HEK293 (cell line): ENCODE data around the gene ZNF529.

ENCODE experiments used
- GFI1B ChIP-seq: fragments of 450-650 bp; formaldehyde crosslinking; IDR thresholded peaks from 2 replicates; pipeline ENCODE4 v1.5.1; 2016; ENCODE audit warnings: missing biosample characterization, missing genetic modification characterization
- INSM2 ChIP-seq: fragments of 450-650 bp; formaldehyde crosslinking; IDR thresholded peaks from 2 replicates; pipeline ENCODE4 v1.5.1; 2016; ENCODE audit warnings: missing biosample characterization, missing genetic modification characterization
- KLF16 ChIP-seq: fragments of 450-650 bp; formaldehyde crosslinking; IDR thresholded peaks from 2 replicates; pipeline ENCODE4 v1.5.1; 2017; ENCODE audit warnings: missing biosample characterization, missing genetic modification characterization
- MZF1 ChIP-seq: fragments of 450-650 bp; formaldehyde crosslinking; IDR thresholded peaks from 2 replicates; pipeline ENCODE4 v1.5.1; 2017; ENCODE audit warnings: missing biosample characterization, missing genetic modification characterization, borderline replicate concordance
- PRDM6 ChIP-seq: fragments of 450-650 bp; formaldehyde crosslinking; IDR thresholded peaks from 2 replicates; pipeline ENCODE4 v1.5.1; 2017; ENCODE audit warnings: missing biosample characterization, missing genetic modification characterization
- SP3 ChIP-seq: fragments of 450-650 bp; formaldehyde crosslinking; IDR thresholded peaks from 2 replicates; pipeline ENCODE4 v1.5.1; 2016; ENCODE audit warnings: missing biosample characterization, missing genetic modification characterization
- ZNF112 ChIP-seq: fragments of 450-650 bp; formaldehyde crosslinking; IDR thresholded peaks from 2 replicates; pipeline ENCODE4 v1.5.0; 2017; ENCODE audit warnings: missing biosample characterization, missing genetic modification characterization
- ZNF114 ChIP-seq: fragments of 450-650 bp; formaldehyde crosslinking; IDR thresholded peaks from 2 replicates; pipeline ENCODE4 v1.5.0; 2017; ENCODE audit warnings: missing biosample characterization, missing genetic modification characterization
- ZNF132 ChIP-seq: fragments of 450-650 bp; formaldehyde crosslinking; IDR thresholded peaks from 2 replicates; pipeline ENCODE4 v1.5.1; 2017; ENCODE audit warnings: missing biosample characterization, missing genetic modification characterization, borderline replicate concordance
- ZNF169 ChIP-seq: fragments of 450-650 bp; formaldehyde crosslinking; IDR thresholded peaks from 2 replicates; pipeline ENCODE4 v1.5.1; 2016; ENCODE audit warnings: missing biosample characterization, missing genetic modification characterization
- ZNF18 ChIP-seq: fragments of 450-650 bp; formaldehyde crosslinking; IDR thresholded peaks from 2 replicates; pipeline ENCODE4 v1.5.1; 2016; ENCODE audit warnings: missing biosample characterization, missing genetic modification characterization
- ZNF184 ChIP-seq: fragments of 450-650 bp; IDR thresholded peaks from 2 replicates; pipeline ENCODE4 v1.5.1; 2018; ENCODE audit warnings: missing biosample characterization, mild to moderate bottlenecking, missing genetic modification characterization
- ZNF221 ChIP-seq: fragments of 450-650 bp; formaldehyde crosslinking; IDR thresholded peaks from 2 replicates; pipeline ENCODE4 v1.5.1; 2017; ENCODE audit warnings: missing biosample characterization, missing genetic modification characterization, borderline replicate concordance
- ZNF324 ChIP-seq: fragments of 450-650 bp; formaldehyde crosslinking; IDR thresholded peaks from 2 replicates; pipeline ENCODE4 v1.5.1; 2016; ENCODE audit warnings: missing biosample characterization, missing genetic modification characterization
- ZNF416 ChIP-seq: fragments of 450-650 bp; formaldehyde crosslinking; IDR thresholded peaks from 2 replicates; pipeline ENCODE4 v1.5.1; 2016; ENCODE audit warnings: missing biosample characterization, missing genetic modification characterization
- ZNF426 ChIP-seq: fragments of 450-650 bp; formaldehyde crosslinking; IDR thresholded peaks from 2 replicates; pipeline ENCODE4 v1.5.1; 2017; ENCODE audit warnings: missing biosample characterization, missing genetic modification characterization, mild to moderate bottlenecking, inconsistent platforms, moderate library complexity
- ZNF433 ChIP-seq: fragments of 450-650 bp; formaldehyde crosslinking; IDR thresholded peaks from 2 replicates; pipeline ENCODE4 v1.5.1; 2016; ENCODE audit warnings: missing biosample characterization, missing genetic modification characterization, low read depth
- ZNF521 ChIP-seq: fragments of 450-650 bp; formaldehyde crosslinking; IDR thresholded peaks from 2 replicates; pipeline ENCODE4 v1.5.1; 2017; ENCODE audit warnings: missing biosample characterization, mild to moderate bottlenecking, missing genetic modification characterization
- ZNF561 ChIP-seq: fragments of 450-650 bp; IDR thresholded peaks from 2 replicates; pipeline ENCODE4 v1.5.1; 2018; ENCODE audit warnings: missing biosample characterization, missing genetic modification characterization, borderline replicate concordance
- ZNF600 ChIP-seq: fragments of 450-650 bp; formaldehyde crosslinking; IDR thresholded peaks from 2 replicates; pipeline ENCODE4 v1.5.1; 2016; ENCODE audit warnings: missing biosample characterization, missing genetic modification characterization
- ZNF626 ChIP-seq: fragments of 450-650 bp; sonication (Bioruptor Pico); formaldehyde crosslinking; IDR thresholded peaks from 2 replicates; pipeline ENCODE4 v1.5.1; 2018; ENCODE audit warnings: missing biosample characterization, missing genetic modification characterization, inconsistent platforms
- ZNF629 ChIP-seq: fragments of 450-650 bp; formaldehyde crosslinking; IDR thresholded peaks from 2 replicates; pipeline ENCODE4 v1.5.1; 2017; ENCODE audit warnings: missing biosample characterization, missing genetic modification characterization
- ZNF654 ChIP-seq: fragments of 450-650 bp; formaldehyde crosslinking; IDR thresholded peaks from 2 replicates; pipeline ENCODE4 v1.5.1; 2016; ENCODE audit warnings: low read depth, missing biosample characterization, missing genetic modification characterization
- ZNF658 ChIP-seq: fragments of 450-650 bp; formaldehyde crosslinking; IDR thresholded peaks from 2 replicates; pipeline ENCODE4; 2016; ENCODE audit warnings: missing biosample characterization, missing genetic modification characterization
- ZNF660 ChIP-seq: fragments of 450-650 bp; IDR thresholded peaks from 2 replicates; pipeline ENCODE4 v1.5.1; 2018; ENCODE audit warnings: missing biosample characterization, mild to moderate bottlenecking, missing genetic modification characterization
- ZNF701 ChIP-seq: fragments of 450-650 bp; formaldehyde crosslinking; IDR thresholded peaks from 2 replicates; pipeline ENCODE4 v1.5.1; 2016; ENCODE audit warnings: missing biosample characterization, missing genetic modification characterization
- ZSCAN30 ChIP-seq: fragments of 450-650 bp; IDR thresholded peaks from 2 replicates; pipeline ENCODE4 v1.5.1; 2018; ENCODE audit warnings: missing biosample characterization, mild to moderate bottlenecking, missing genetic modification characterization, moderate library complexity
- TF ChIP-seq, protein P1 (sequence below): fragments of 450-650 bp; formaldehyde crosslinking; IDR thresholded peaks from 2 replicates; pipeline ENCODE4 v1.5.1; 2016; ENCODE audit warnings: missing biosample characterization, missing genetic modification characterization
- TF ChIP-seq, protein P2 (sequence below): fragments of 450-650 bp; formaldehyde crosslinking; IDR thresholded peaks from 2 replicates; pipeline ENCODE4 v1.5.1; 2017; ENCODE audit warnings: missing biosample characterization, missing genetic modification characterization
- TF ChIP-seq, protein P3 (sequence below): fragments of 450-650 bp; formaldehyde crosslinking; IDR thresholded peaks from 2 replicates; pipeline ENCODE4 v1.5.1; 2016; ENCODE audit warnings: missing biosample characterization, missing genetic modification characterization, low read depth

ZNF529 gene

GRCh38 chr19:36547001-36547732, 25.9 kb downstream of the ZNF529 start (continued):
- no peak for TF ChIP-seq PRDM6
- TF ChIP-seq ZNF324 (tag by site-specific recombination), result peak; percentile 52
- TF ChIP-seq ZNF626 (tag by site-specific recombination), result peak; percentile 95
- no peak for TF ChIP-seq GFI1B (tag by site-specific recombination)
- TF ChIP-seq, protein P1, sequence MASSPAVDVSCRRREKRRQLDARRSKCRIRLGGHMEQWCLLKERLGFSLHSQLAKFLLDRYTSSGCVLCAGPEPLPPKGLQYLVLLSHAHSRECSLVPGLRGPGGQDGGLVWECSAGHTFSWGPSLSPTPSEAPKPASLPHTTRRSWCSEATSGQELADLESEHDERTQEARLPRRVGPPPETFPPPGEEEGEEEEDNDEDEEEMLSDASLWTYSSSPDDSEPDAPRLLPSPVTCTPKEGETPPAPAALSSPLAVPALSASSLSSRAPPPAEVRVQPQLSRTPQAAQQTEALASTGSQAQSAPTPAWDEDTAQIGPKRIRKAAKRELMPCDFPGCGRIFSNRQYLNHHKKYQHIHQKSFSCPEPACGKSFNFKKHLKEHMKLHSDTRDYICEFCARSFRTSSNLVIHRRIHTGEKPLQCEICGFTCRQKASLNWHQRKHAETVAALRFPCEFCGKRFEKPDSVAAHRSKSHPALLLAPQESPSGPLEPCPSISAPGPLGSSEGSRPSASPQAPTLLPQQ, result no peak
- TF ChIP-seq ZNF658 (tag by site-specific recombination), result no peak
- TF ChIP-seq ZNF416 (tag by site-specific recombination), result no peak
- no peak for TF ChIP-seq ZNF654
- no peak for TF ChIP-seq SP3
- TF ChIP-seq ZNF221 (tag by site-specific recombination), result no peak
- TF ChIP-seq, protein P2, sequence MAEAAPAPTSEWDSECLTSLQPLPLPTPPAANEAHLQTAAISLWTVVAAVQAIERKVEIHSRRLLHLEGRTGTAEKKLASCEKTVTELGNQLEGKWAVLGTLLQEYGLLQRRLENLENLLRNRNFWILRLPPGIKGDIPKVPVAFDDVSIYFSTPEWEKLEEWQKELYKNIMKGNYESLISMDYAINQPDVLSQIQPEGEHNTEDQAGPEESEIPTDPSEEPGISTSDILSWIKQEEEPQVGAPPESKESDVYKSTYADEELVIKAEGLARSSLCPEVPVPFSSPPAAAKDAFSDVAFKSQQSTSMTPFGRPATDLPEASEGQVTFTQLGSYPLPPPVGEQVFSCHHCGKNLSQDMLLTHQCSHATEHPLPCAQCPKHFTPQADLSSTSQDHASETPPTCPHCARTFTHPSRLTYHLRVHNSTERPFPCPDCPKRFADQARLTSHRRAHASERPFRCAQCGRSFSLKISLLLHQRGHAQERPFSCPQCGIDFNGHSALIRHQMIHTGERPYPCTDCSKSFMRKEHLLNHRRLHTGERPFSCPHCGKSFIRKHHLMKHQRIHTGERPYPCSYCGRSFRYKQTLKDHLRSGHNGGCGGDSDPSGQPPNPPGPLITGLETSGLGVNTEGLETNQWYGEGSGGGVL, result no peak
- TF ChIP-seq ZNF184 (tag by site-specific recombination), result peak; percentile 86
- no peak for TF ChIP-seq ZNF660
- TF ChIP-seq, protein P3, sequence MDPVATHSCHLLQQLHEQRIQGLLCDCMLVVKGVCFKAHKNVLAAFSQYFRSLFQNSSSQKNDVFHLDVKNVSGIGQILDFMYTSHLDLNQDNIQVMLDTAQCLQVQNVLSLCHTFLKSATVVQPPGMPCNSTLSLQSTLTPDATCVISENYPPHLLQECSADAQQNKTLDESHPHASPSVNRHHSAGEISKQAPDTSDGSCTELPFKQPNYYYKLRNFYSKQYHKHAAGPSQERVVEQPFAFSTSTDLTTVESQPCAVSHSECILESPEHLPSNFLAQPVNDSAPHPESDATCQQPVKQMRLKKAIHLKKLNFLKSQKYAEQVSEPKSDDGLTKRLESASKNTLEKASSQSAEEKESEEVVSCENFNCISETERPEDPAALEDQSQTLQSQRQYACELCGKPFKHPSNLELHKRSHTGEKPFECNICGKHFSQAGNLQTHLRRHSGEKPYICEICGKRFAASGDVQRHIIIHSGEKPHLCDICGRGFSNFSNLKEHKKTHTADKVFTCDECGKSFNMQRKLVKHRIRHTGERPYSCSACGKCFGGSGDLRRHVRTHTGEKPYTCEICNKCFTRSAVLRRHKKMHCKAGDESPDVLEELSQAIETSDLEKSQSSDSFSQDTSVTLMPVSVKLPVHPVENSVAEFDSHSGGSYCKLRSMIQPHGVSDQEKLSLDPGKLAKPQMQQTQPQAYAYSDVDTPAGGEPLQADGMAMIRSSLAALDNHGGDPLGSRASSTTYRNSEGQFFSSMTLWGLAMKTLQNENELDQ, result no peak
- TF ChIP-seq ZNF629 (tag by site-specific recombination), result no peak
- TF ChIP-seq ZNF169 (tag by site-specific recombination), result no peak
- no peak for TF ChIP-seq ZNF426 (tag by site-specific recombination)
- no peak for TF ChIP-seq ZNF701 (tag by site-specific recombination)
- no peak for TF ChIP-seq INSM2 (tag by site-specific recombination)
- TF ChIP-seq ZNF132 (tag by site-specific recombination), result no peak
- no peak for TF ChIP-seq ZNF112 (tag by site-specific recombination)
- no peak for TF ChIP-seq MZF1 (tag by site-specific recombination)
- TF ChIP-seq ZNF521, result no peak
- peak; percentile 65; the same call in 1 of the 2 replicates for TF ChIP-seq ZSCAN30 (tag by site-specific recombination)
- no peak for TF ChIP-seq ZNF561
- peak; percentile 34; the same call in 1 of the 2 replicates for TF ChIP-seq ZNF18 (tag by site-specific recombination)
- TF ChIP-seq ZNF433 (tag by site-specific recombination), result no peak
- TF ChIP-seq ZNF600 (tag by site-specific recombination), result no peak
- no peak for TF ChIP-seq ZNF114 (tag by site-specific recombination)
- no peak for TF ChIP-seq KLF16 (tag by site-specific recombination)
